Activated CD4-positive, alpha-beta T cell treated with anti-CD3 and anti-CD28 coated beads for 1 hour (primary cell): ENCODE data around the gene EPS8L1.

ENCODE experiments used
- DNase-seq: peaks from one replicate; pipeline ENCODE4 v3.0.0-alpha.2; 2020

The EPS8L1 gene

GRCh38 chr19:55117663-55118391 is 42.2 kb downstream of the EPS8L1 start:
- DNase-seq: peak; percentile 92

GRCh38 chr19:55118401-55118991 is 42.8 kb downstream of the EPS8L1 start:
- DNase-seq: no peak

GRCh38 chr19:55119053-55119452 is 43.4 kb downstream of the EPS8L1 start:
- no peak for DNase-seq

DNA sequence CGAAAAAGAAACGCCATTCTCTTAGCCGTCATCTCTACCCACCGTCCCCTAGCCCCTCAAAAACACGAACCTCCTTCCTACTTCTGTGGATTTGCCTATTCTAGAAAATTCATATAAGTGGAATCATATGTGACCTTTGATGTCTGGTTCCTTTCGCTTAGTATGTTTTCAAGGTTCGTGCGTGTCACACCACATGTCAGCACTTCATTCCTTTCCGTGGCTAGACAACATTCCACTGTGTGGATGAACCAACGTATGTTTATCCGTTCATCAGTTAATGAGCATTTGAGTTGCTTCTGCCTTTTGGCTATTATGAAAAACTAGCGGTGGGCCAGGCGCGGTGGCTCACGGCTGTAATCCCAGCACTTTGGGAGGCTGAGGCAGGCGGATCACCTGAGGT is 55.8 kb downstream of the EPS8L1 start:
- DNase-seq: no peak

GRCh38 chr19:55132453-55133129 is 56.9 kb downstream of the EPS8L1 start:
- no peak for DNase-seq

DNA sequence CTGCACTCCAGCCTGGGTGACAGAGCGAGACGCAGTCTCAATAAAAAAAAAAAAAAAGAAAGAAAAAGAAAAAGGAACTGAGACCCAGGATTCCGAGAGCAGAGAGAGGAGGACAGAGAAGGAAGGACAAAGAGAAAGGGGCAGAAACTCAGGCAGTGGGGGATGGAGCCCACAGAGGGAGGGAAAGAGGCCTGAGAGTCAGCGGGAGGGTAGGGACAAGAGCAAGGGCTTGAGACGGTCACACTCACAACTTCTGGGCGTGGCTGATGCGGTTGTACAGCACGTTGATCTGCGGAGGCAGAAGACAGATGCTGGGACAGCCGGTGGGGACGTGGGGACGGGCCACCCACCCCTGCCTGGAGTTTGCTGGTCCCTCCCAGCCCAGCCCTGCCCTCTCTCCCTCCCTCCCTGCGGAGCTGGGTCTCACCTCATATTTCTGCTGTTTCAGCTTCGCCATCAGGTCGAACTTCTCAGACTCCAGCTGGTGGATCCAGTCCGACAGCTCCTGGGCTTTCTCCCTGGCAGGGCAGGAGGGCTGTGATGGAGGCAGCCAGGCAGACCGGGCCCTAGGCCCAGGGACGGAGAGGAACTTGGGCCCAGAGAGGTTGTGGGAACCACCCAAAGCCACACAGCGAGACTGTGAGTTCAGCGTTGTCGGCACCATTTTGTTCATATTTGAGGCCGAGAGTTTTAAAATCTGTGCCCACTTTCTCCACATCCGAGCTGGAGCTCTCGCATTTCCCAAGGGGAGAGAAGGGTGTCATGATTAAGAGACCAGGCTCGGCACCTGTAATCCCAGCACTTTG is 58.2 kb downstream of the EPS8L1 start:
- DNase-seq: no peak

DNA sequence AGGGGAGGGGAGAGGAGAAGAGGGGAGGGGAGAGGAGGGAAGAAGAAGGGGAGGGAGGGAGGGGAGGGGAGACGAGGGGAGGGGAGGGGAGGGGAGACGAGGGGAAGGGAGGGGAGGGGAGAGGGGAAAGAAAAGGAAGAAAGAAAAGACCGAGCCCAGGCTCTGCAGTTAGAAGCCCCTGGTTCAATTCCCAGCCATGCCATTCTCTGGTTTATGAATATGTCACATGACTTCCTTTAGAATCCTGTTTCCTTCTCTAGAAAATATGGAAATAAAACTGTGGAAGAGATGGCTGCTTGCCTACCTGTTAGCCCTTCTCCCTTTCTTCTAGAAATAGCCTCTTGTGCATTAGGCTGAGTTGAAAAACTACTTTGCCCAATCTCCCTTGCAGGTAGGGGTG is 59.1 kb downstream of the EPS8L1 start:
- DNase-seq: no peak

- no peak for DNase-seq
These were observed 60.9 kb downstream of the EPS8L1 start for GRCh38 chr19:55136399-55137102.
